T-helper 2 cell (primary cell): ENCODE data around the gene CIRBP.

Experiments
- DNase-seq, 5 experiments: peaks; one replicate each; pipeline versions ENCODE4 v3.0.0 to v3.0.0-alpha.2; 2012 to 2022
- total RNA-seq, 2 donors: gene quantifications; one replicate each; lab custom pipeline; 2026; lab: John Stamatoyannopoulos, UW

Gene CIRBP
- 392 to 404 reads per million in 2 donors for total RNA-seq

DNA sequence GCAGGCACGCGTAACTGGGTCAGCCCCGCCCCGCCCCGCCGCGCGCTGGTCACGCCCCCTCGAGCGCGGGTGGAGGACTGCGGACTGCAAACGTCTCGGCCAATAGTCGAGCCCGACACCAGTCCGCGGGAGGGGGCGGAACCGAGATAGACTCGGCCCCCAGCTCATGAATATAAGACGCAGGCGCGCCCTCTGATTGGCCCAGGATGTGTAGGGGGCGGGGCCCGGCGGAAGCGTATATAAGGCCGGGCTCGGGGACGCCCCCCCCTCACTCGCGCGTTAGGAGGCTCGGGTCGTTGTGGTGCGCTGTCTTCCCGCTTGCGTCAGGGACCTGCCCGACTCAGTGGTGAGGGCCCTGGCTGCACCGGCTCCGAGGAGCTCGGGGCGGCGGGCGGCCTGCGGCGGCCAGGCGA lies at the start of gene CIRBP:
Gene CIRBP, plus strand, starts transcription at position 268 of the 413 bp plus-strand sequence. CDS start 1,602 bp downstream, outside the sequence.
- peak; percentile 98 to 99 (median 99) for DNase-seq

DNA sequence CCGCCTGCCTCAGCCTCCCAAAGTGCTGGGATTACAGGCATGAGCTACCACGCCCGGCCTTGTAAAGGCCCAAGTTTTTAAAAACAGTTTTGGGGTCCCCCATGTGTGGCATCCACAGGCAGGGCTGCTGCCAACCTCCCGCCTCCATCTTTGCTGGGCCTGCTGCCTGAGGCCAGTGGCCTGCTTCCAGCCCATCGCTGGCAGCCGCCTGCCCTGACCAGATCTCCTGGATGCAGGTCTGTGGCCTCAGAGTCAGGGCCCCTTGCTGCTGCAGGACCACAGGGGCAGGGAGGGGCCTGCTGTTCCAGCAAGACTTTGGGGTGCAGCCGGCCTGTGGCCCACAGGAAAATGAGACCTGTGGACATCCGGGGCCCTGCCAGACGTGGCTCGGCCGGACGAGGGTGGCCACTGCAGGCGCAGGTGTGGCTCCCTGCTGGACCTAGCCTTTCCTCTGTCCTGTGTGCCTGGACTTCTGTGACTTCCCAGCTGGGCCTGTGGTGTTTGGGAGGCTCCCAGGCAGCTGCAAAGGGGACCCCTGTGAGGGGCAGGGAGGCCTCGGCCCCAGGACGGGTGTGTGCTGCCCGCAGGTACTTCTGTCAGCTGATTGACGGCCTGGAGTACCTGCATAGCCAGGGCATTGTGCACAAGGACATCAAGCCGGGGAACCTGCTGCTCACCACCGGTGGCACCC lies 49.2 kb upstream of the CIRBP start:
- DNase-seq: no peak

DNA sequence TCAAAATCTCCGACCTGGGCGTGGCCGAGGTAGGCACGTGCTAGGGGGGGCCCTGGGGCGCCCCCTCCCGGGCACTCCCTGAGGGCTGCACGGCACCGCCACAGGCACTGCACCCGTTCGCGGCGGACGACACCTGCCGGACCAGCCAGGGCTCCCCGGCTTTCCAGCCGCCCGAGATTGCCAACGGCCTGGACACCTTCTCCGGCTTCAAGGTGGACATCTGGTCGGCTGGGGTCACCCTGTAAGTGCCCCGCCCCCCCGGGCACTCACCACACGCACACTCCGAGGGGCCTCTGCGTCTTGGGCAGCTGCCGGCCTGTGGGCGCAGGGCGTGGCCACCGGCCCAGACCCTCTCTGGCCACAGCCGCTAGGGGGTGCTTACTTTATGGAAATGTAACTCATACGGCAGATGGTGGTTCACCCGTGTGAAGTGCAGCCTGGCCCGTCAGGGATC lies 48.6 kb upstream of the CIRBP start:
- no peak for DNase-seq

DNA sequence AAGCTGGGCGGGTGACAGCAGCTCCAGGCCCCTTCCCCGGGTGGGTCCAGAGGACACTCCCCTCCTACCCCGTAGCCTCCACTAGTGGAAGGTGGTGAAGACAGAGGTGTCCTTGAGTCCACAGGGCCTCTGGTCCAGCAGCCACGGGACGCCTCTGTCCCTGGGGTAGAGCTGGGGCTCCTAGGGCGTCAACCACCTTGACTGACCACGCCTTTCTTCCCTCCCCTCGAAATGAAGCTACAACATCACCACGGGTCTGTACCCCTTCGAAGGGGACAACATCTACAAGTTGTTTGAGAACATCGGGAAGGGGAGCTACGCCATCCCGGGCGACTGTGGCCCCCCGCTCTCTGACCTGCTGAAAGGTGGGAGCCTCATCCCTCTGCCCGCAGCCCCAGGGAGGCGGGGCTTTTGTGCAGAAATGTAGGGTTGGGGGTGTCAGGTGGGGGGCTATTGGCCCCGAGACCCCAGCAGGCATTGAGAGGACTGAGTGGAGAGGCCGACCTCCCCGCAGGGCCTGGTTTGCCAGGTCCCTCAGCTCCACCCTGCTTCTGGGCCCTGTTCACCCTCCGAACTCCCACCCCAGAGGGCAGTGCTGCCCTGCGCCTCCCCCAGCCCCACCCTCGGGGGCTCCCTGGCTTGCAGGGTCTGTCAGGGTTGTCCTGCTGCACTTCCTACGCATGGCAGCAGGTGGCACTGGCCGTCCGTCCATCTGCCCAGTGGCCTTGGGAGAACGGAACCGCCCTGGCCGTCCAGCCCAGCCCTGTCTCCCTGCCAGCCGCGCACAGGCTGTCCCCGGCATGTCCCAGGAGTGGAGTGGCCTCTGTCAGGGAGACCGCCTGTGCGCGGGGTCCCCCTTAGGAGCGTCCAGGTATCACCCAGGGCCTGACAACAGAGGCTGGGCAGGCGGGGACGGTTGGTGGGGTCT lies 47.9 kb upstream of the CIRBP start:
- no peak for DNase-seq

DNA sequence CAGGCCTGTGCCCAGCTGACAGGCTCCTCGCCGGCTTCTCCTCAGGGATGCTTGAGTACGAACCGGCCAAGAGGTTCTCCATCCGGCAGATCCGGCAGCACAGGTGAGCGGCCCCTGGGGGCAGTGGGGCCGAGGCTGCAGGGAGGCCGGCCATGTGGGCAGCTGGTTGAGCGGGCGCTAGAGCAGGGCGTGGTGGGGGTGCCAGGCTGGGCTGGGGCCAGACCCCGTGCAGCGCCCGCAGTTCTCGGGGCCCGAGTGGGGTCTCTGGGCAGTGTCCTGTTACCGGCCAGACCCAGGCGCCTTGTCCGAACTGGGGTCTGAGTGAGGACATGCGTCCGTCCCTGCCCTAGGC lies 47.3 kb upstream of the CIRBP start:
- no peak for DNase-seq

DNA sequence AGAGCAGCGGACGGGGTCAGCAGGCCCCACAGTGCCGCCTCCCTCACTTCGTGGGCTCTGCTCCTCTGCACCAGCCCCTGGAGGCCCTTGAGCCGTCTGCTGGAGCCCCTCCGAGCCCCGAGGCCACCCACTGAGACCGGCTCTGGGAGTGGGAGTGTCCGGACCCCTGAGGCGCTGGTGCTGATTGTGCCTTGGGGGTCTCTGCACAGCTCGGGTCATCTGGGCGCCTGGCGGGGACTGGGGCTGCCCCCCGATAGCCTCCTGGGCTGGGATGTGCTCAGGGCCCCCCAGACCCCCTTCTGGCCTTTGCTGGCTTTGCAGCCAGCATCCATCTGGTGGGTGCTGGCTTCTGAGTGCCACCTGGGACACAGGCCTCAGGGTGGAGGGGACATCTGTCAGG lies 46.7 kb upstream of the CIRBP start:
- DNase-seq: no peak

DNA sequence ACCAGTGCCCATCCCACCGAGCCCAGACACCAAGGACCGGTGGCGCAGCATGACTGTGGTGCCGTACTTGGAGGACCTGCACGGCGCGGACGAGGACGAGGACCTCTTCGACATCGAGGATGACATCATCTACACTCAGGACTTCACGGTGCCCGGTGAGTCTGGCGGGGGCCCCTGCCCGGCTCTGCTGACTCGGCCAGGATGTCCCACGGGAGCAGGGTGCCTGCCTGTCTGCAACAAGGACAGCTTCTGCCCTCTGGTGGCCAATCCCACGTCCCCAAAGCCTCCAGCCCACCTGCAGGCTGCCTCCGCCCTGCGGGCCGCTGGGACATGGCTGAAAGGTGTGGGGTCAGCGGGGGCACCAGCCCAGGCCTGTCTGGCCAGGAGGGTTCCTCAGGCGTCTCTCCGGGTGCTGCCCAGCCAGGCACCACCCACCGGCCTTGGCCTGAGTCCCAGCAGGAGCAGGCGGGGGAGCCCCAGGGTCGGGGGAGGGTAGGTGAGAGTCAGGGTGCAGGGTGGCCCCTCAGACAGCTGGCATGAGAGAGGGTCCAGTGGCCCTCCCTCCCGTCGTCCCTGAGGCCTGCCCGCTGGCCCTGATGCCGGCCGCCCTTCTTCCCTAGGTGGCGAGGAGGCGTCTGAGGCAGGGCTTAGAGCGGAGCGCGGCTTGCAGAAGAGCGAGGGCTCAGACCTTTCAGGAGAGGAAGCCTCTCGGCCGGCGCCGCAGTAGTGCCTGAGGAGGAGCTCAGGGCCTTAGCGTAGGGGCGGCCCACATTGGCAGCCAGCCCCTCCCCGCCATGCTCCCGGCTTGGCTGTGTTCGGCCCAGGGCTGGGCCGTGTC lies 45.9 kb upstream of the CIRBP start:
- peak in 1 of 5 experiments; percentile 36 for DNase-seq

DNA sequence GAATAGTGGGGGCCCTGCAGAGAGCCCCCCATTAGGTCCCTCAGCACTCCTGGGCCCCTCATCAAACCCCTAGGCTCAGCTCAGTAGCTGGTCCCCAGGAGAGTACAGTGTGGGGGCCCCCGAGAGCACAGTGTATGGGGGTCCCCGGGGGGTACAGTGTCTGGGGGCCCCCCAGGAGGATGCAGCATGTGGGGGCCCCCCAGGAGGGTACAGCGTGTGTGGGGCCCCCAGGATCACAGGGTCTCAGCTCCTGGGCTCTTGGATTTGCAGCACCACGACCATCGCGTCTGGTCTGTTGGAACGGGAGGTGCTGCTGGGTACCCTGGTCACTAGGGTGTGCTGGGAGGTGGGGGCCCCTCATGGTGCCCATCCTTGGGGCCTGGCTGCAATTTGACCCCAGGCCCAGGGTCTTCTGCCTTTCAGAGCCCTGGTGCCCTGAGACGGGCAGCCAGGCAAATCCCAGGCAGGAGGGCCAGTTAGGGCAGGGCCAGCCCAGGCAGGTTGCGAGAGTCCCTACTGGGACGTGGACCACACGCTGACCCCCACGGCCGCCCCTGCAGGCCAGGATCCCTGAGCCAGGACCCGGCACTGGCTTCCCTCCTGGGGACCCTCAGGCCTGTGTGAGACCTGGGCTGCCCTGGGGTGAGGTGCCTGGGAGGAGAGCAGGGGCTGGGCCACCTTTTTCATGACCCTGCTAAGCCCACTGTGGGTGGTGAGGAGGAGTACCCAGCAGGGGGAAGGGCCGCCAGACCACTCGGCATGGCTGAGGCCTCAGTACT lies 44.9 kb upstream of the CIRBP start:
- DNase-seq: no peak

DNA sequence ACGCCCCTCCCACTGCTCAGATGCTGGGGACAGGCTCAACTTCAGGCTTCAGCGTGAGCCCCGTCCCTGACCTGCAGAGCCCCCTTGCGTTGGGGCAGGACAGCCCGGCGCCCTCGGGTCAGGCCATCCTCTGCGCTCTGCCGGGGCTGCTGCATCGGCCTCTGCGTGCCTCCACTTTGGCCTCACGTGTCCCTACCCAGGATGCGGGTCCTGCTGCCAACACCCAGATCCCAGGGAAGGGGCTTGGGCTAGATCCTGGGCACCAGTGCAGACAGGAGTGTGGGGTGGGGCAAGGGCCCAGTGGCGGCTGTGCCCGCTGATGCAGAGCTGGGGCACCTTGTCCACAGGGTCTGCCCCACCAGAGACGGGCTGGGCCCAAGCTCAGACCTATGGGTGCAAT lies 44.3 kb upstream of the CIRBP start:
- DNase-seq: no peak

DNA sequence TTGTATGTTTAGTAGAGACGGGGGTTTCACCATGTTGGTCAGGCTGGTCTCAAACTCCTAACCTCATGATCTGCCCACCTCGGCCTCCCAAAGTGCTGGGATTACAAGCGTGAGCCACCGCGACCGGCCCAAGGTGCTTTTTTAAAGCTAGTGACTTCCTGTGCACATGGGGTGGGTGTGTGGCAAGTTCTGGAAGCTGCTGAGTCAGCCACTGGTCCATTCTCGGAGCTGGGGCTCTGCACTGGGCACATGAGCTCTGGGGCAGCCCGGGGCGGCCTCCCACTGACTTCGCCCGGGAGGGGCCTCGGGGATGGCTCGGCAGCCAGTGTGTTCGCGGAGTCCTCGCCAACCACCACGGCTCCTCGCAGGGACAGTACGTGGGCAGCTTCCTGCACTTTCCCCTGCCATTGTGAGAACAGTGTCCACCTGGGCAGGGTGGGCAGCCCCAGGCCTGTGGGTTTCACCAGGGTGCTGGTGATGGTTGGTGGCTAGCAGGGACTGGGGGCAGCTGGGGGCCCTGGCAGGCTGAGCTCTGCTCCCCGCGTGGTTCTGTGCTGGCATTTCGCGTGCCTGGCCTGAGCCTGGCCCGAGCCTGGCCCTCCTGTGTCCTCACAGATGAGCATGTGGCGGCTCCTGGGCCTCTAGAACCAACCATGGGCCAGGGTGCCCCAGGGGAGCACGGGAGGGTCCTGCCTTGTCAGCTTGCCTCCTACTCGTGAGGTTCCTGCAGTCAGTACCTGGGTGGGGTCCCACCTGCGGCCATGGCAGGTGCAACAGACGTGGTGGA lies 43.5 kb upstream of the CIRBP start:
- DNase-seq: no peak

DNA sequence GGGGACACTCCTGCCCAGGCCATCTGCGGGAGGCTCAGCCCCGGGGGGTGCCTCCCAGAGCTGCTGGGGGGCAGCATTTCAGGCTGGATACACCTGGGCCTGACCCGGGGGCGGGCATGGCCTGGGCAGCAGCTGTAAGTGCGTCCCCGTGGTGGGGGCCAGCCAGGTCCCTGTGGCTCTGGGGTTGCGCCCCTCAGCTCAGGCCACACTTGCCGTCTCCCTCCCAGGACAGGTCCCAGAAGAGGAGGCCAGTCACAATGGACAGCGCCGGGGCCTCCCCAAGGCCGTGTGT lies 43.0 kb upstream of the CIRBP start:
- DNase-seq: no peak

DNA sequence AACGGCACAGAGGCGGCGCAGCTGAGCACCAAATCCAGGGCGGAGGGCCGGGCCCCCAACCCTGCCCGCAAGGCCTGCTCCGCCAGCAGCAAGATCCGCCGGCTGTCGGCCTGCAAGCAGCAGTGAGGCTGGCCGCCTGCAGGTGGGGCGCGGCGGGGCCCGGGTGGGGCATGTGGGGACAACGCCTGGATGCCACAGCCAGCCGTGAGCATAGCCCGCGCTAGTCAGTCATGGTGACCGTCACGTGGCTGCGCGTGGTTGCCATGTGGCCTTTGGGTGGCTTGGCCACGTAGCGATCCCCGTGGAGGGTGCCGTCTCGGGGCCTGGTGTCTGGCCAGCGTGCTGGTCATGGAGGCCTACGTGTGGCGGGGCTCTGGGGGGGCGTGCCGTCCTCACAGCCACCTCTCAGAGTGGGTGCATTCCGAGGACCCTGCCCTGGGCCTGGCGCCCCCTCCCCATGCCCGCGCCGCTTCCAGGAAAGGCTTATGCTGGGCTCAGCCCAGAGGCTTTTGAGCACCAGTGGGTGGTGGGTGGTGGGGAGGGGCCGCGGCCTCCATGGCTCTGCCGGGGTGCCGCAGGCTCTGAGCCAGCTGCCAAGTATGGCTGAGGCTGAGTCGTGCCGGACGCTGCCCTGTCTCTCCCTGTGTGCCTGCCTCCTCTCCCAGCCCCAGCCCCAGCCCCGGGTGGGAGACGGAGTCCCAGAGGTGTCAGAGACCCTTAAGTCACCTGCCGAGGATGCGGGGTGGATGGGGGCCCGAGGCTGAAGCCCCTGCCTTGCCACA lies 42.4 kb upstream of the CIRBP start:
- DNase-seq: no peak

DNA sequence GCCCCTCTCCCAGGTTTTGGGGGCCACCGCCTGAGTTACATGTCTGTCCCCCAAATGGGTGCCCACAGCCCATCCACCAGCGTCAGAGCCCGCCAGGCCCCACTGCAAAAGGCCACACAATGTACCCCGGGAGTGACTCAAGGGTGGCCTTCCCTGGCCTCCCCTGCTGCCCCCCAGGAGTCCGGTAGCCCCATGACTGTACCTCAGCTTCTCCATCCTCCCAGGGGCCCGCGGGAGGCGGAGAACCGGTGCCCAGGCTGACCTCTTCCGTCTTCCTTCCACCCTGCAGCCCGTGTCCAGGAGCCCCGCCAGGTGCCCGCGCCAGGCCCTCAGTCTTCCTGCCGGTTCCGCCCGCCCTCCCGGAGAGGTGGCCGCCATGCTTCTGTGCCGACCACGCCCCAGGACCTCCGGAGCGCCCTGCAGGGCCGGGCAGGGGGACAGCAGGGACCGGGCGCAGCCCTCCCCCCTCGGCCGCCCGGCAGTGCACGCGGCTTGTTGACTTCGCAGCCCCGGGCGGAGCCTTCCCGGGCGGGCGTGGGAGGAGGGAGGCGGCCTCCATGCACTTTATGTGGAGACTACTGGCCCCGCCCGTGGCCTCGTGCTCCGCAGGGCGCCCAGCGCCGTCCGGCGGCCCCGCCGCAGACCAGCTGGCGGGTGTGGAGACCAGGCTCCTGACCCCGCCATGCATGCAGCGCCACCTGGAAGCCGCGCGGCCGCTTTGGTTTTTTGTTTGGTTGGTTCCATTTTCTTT lies 41.7 kb upstream of the CIRBP start:
- no peak for DNase-seq

DNA sequence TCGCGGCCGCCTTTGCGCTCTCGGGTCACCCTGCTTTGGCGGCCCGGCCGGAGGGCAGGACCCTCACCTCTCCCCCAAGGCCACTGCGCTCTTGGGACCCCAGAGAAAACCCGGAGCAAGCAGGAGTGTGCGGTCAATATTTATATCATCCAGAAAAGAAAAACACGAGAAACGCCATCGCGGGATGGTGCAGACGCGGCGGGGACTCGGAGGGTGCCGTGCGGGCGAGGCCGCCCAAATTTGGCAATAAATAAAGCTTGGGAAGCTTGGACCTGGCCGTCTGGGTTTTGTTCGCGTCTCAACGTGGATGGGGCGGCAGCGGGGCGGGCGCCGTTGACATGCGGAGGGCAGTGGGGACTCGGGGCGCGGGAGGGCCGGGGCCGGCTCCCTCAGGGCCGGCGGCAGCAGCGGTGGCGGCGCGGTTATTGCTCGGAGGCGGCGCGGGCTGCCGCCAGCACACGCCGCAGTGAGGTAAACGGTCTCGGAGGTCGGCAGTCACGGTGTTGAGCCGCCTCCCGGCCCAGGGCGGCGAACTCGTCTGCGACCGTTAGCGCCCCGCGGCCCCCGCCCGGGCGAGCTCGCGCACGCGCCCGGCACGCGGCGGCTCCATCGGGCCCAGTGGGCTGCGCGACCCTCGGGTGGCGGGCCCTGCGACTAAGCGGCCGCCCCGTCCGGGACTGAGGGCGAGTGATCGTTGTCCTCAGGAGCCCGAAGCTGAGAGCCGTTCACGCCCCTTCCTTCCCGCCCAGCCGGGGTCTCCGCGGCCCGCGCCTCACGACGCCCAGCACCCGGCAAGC lies 40.8 kb upstream of the CIRBP start:
- DNase-seq: no peak

DNA sequence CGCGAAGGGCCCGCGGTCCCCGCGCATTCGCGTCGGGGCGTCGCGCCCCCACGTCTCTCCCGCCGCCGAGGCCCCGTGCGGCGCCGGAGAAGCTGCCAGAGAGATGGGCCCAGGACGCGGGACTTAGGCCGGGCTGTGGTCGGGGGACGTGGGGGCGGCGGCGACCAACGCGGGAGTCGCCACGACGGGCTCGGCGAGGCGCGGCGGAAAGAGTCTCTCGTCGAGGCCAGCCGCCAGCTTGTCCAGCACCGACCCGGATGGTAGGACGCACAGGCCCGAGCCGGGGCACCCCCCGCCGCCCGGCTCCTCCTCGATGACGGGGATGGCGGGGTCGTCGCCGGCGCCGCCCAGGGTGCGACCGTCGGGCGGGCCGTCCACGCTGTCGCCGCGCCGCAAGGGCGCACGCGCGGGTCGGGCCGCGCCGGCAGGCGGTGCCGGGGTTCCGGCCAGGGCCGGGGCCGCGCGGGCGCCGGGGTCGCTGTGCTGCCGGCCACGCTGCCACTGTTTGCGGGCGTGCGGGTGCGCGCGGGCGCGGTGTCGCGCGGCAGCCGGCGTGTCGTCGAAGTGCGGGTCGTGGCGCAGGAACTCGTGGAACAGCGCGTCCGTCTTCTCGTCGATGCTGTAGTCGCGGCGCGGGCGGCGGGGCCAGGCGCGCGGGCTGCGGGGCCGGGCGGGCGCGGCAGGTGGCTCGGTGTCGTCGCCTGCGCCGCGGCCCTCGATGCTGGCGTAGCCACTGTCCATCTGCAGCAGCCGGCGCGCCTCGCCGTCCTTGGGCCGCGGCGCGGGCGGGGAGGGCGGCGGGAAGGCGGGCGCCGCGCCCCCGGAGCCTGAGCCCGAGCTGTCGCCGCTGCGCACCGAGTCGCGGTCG lies 39.8 kb upstream of the CIRBP start:
- DNase-seq: no peak

DNA sequence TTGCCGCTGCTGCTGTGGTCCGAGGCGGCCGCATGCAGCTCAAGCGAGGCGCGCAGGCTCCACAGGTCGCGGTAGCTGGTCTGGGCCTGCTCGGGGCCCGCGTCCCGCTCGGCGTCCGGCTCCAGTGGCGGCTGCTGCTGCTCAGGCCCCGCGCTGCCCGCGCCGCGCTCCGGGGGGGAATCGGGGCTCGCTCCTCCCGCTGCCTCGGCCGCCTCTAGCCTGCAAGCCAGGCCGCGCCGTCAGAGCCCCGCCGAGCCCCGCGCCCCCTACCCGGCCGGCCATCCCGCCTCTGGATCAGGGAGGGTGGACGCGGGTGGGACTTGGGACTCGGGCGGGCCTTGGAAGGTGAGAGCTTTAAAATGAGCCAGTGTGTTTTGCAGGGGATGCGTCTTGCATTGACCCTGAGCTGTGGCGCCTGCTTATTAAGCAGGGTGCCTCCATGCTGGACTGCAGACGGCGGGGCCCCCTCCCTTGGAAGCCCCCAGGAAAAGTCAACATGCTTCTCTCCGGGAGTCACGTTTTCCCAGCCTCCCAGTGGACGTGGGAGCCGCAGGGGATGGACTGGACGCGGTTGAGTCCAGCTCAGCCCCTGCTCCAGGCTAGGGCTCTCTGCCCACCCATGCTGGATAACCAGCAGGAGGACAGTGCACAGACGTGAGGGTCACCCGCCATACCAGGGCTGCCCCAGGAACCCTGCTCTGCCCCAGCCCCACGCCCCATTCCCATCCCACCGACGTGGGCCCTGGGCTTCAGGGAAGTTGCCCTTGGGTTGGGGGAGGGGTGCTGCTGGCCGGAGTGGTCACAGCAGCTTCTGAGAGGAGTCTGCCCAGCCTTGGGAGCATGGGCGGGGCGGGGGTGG lies 39.0 kb upstream of the CIRBP start:
- no peak for DNase-seq
